HG03565 (cell line): ENCODE data around the gene CPAMD8.
"Not testable (repeated sequence)": the region's sequence is repeated elsewhere in the genome, so short reads cannot be mapped to it uniquely, and the experiment has no call there.

Source experiments
- ATAC-seq: cut with Tn5 transposase; IDR thresholded peaks from one replicate; pipeline ENCODE4 v1.9.1; 2021; ENCODE audit warnings: mild to moderate bottlenecking, moderate library complexity; ENCODE audit not compliant: unreplicated experiment

Gene CPAMD8

GRCh38 chr19:17043744-17044143 is 17.1 kb upstream of the CPAMD8 start:
- no peak for ATAC-seq

- no peak for ATAC-seq
These were observed 15.4 kb upstream of the CPAMD8 start for GRCh38 chr19:17041976-17042375.

- no peak for ATAC-seq
These were observed 11.4 kb upstream of the CPAMD8 start for GRCh38 chr19:17037966-17038500.

DNA sequence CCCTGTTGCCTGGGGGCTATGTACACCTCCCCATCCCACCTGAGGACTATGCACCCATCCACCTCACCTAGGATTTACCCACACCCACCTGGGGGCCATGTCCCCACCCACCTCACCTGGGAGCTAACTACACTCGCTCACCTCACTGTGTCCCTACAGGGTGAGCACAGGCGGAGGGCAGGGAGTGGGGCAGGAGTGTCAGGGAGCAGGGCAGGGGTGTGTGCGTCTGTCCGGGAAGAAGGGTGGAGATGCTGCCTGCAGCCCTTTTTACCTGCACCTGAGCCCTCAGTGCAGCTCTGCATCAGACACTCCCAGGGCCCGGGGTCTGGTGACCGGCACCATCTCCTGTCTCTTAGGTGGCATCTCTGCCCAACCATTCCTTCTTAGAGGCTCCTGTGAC is 10.6 kb upstream of the CPAMD8 start:
- ATAC-seq: no peak

DNA sequence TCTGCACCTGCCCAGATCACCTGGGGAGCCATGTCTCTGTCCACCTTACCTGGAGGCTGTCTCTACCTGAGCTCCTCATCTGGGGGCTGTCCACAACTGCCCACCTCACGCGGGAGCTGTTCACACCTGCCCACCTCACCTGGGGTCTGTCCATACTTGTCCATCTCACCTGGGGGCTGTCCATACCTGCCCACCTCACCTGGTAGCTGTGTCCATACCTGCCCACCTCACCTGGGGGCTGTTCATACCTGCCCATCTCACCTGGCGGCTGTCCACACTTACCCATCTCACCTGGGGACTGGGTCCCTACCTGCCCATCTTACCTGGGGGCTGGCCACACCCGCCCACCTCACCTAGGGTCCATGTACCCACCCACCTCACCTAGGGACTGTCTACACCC is 10.0 kb upstream of the CPAMD8 start:
- no peak for ATAC-seq

DNA sequence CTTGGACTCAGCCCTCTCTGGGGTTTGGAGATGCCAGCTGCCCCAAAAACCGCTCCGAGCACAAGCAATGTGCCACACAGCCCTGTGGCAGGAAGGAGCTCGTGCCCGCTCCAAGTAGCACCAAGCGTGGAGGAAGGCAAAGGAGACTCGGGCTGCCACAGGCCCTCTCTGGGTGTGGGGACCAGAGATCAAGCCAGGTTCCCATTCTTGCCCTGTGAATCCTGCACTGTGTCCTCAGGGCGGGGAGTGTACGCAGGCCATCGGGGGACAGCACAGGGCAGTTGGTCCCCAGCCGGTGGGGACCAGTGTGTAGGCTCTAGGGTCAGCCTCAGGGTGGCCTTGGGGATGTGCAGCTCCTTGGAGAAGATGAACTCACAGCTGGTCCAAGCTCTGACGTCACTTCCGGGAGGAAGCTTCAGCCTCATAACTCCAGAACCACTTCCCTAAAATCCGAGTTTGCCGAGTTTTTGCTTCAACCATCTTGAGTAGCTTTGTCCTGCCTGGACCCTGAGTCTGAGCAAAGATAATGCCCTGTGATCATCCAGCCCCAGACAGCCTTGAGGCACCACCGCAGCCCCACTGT is 9.3 kb upstream of the CPAMD8 start:
- no peak for ATAC-seq

GRCh38 chr19:17031741-17032140 is 5.1 kb upstream of the CPAMD8 start:
- no peak for ATAC-seq

GRCh38 chr19:17027535-17027975 is 945 bp upstream of the CPAMD8 start:
- no peak for ATAC-seq

DNA sequence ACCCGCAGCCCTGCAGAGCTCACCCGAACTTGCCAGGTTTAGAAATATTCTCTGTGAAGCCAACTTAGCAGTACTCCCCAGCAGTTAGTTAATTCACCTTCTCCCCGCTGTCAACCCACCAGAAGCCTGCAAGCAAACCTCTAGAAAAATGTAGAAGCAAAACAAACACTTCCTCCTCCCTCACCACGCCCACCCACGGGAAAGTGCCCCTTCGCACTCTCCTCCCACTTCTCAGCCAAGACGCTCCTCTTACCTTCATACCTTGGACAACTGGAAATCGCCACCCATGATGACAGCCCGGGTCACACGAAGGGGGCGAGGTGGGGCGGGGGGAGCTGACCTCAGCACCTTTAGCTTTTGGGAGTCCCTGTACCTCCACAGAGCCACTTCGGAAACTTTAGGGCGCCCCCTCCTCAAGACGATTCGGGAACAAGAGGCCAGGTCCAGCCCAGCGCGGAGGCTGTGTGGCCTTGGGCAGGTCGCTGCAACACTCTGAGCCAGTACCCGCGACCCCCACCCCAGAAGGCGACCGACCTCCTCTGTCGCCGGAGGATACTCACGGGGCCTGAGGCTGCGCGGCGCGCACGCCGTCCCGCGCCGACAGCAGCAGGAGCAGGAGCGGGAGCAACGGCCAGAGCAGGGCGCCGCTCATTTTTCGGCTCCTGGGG is 485 bp downstream of the CPAMD8 start:
- no peak for ATAC-seq

GRCh38 chr19:17025361-17025760 is 1.2 kb downstream of the CPAMD8 start:
- ATAC-seq: no peak

DNA sequence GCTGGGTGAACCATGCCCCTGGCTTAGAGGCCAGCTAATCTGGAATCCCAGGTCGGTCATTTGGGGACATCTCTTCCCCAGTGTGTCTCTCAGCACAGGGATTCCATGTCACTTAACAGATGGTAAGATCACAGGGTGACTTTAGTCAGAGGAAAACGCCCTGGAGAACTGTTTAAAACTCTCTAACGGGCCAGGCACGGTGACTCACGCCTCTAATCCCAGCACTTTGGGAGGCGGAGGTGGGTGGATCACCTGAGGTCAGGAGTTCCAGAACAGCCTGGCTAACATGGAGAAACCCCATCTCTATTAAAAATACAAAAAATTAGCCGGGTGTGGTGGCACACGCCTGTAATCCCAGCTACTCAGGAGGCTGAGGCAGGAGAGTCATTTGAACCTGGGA is 1.7 kb downstream of the CPAMD8 start:
- not testable (repeated sequence) for ATAC-seq

GRCh38 chr19:17023805-17024204 is 2.8 kb downstream of the CPAMD8 start:
- ATAC-seq: no peak

DNA sequence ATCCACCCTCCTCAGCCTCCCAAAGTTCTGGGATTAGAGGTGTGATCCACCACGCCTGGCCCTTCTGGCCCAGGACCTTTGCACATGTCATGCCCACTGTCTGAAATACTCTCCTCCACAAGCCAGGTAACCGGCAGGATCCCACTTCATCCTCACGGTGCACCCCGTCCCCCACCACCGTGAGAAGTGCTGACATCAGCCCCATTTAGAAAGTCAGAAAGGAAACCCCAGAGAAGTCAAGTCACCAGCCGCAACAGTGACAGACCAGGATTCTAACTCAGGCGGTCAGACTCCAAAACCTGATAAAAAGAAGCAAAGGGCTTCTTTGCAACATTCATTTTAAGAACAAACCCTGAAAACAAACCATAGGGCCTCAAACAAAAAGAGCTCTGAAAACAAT is 3.9 kb downstream of the CPAMD8 start:
- ATAC-seq: no peak

DNA sequence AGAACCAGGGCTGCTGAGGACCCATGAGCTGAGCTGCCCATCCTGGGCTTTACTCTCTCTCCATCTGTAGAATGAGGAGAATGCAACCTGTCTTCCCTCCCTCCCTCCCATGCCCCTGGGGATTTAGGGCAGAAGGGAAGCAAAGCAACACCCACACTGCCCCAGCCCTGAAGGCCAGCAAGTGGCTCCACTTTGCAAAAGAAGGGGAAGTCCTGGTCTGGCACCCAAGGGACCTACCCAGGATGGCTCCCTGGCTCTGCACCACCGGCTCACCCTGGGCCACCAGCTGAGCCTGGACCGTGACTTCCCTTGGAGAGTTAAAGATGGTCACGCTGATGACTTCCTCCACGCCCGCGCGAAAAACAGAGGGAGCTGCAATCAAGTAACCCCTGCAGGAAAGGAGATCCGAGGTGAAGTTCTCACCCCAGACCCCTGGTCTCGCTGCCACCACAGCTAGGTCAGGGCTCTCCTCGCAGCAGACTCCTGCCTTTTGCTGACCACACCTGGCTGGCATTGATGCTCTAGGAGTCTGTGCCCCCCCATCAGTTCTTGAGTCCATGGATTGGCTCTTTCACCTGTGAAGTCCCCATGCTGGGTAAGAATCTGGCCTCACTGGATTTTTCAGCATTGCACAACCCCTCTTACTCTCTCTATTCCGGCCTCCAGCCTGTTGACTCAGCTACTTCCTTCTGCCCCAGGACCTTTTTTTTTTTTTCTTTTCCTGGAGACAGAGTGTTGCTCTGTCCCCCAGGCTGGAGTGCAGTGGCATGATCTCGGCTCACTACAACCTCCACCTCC is 4.6 kb downstream of the CPAMD8 start:
- ATAC-seq: no peak

- no peak for ATAC-seq
These were observed 5.3 kb downstream of the CPAMD8 start for GRCh38 chr19:17021328-17021727.

GRCh38 chr19:17020823-17021222 is 5.8 kb downstream of the CPAMD8 start:
- no peak for ATAC-seq

GRCh38 chr19:17020385-17020784 is 6.2 kb downstream of the CPAMD8 start:
- no peak for ATAC-seq

GRCh38 chr19:17014212-17014861 is 12.3 kb downstream of the CPAMD8 start:
- ATAC-seq: not testable (repeated sequence)

DNA sequence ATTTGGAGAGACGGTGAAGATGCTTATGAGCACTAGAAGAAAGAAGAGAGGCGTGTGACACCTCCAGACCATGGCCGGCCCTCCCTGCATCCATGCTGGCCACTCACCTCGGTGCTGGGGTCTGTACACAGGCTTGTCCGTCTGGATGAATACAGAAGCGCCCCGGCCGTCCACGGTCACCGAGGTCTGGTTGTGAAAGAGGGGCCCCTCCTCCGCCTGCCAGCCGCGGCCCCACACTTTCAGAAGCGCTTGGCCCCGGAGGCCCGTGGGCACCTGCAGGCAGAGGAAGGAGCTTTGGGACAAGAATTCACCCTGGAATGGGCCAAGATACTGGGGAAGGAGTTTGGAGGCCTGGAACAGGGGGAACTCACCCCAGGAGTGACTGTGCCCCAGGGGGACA is 15.1 kb downstream of the CPAMD8 start:
- no peak for ATAC-seq

DNA sequence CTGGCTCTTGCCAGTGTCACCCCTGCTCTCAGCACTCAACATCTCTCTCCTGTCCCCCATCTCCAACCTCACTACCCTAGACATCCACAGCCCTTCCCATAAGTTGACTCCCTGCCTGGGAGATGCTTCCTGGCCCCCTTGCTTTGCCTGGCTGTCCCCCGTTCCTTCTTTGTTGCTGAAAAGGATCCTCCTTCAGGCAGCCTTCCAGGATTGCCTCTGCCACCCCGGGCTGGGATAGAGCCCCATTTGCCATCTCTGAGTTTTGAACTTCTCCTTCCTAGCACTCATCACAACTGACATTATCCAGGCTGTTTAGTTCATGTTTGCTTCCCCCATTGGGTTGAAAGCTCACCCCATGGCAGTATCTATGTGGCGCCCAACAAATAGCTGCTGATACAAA is 20.0 kb downstream of the CPAMD8 start:
- no peak for ATAC-seq

GRCh38 chr19:17005000-17005399 is 21.6 kb downstream of the CPAMD8 start:
- ATAC-seq: no peak
